Activated T-helper 17 cell treated with anti-CD3 and anti-CD28 coated beads, Interleukin-2, amount 50 U/mL, for 72 hours (primary cell): Measurements from ENCODE around the gene NOP56. TPM values are rescaled to one million over a fixed set of nuclear protein-coding genes. Genes with fewer than 3 reads are reported as not detected.

Experiments
- ATAC-seq: fragments of 150-1000 bp; cut with Tn5 transposase; replicated peaks from 2 replicates; pipeline ENCODE4 v1.10.0; 2021; ENCODE audit warnings: mild to moderate bottlenecking, moderate library complexity
- H3K27ac Mint-ChIP-seq: one replicate; pipeline ENCODE4 v1.8.0; 2022; ENCODE audit warnings: mixed read lengths
- H3K27me3 Mint-ChIP-seq: one replicate; pipeline ENCODE4 v1.8.0; 2022; ENCODE audit warnings: mixed read lengths
- H3K36me3 Mint-ChIP-seq: one replicate; pipeline ENCODE4 v1.8.0; 2022; ENCODE audit warnings: low read depth, mild to moderate bottlenecking, mixed read lengths
- H3K4me1 Mint-ChIP-seq: one replicate; pipeline ENCODE4 v1.8.0; 2022; ENCODE audit warnings: mixed read lengths
- H3K4me3 Mint-ChIP-seq: one replicate; pipeline ENCODE4 v1.8.0; 2022; ENCODE audit warnings: mild to moderate bottlenecking, mixed read lengths
- H3K9me3 Mint-ChIP-seq: one replicate; pipeline ENCODE4 v1.8.0; 2022; ENCODE audit warnings: mixed read lengths
- total RNA-seq, 2 donors: library from RNA; stranded (reverse); gene quantifications; one replicate each; pipeline ENCODE4 v1.2.3, GENCODE V29; 2022

NOP56 gene
- total RNA-seq, 2 donors from 2014 or later: 261 to 583 TPM

- Mint-ChIP-seq H3K4me1 (no peaks in the 10 kb centered on the region), H3K27me3 (peaks cover 18% of the 10 kb centered on the region), H3K4me3 (no peak overlapping the region)
Observed at GRCh38 chr20:2625062-2625461, 27.4 kb upstream of the NOP56 start.

GRCh38 chr20:2626853-2627541, 25.4 kb upstream of the NOP56 start:
- no peak overlapping the region for H3K4me3 Mint-ChIP-seq
- H3K27ac Mint-ChIP-seq: no peak overlapping the region
- H3K9me3 Mint-ChIP-seq: peaks cover 10% of the 10 kb centered on the region
- H3K4me1 Mint-ChIP-seq: no peaks in the 10 kb centered on the region
- peaks cover 24% of the 10 kb centered on the region for H3K27me3 Mint-ChIP-seq
- ATAC-seq: no peak
- no peaks in the 10 kb centered on the region for H3K36me3 Mint-ChIP-seq

More at GRCh38 chr20:2625062-2625461, 27.4 kb upstream of the NOP56 start:
- no peaks in the 10 kb centered on the region for H3K36me3 Mint-ChIP-seq
- peaks cover 4% of the 10 kb centered on the region for H3K9me3 Mint-ChIP-seq
- ATAC-seq: no peak
- no peak overlapping the region for H3K27ac Mint-ChIP-seq

- no peaks in the 10 kb centered on the region for H3K36me3 Mint-ChIP-seq
- no peak overlapping the region for H3K27ac Mint-ChIP-seq
- no peak for ATAC-seq
- H3K4me1 Mint-ChIP-seq: no peaks in the 10 kb centered on the region
- H3K27me3 Mint-ChIP-seq: peaks cover 26% of the 10 kb centered on the region
- H3K9me3 Mint-ChIP-seq: peaks cover 10% of the 10 kb centered on the region
- H3K4me3 Mint-ChIP-seq: no peak overlapping the region
Observed at GRCh38 chr20:2631228-2631627, 21.2 kb upstream of the NOP56 start.

GRCh38 chr20:2633381-2633780, 19.1 kb upstream of the NOP56 start:
- Mint-ChIP-seq H3K9me3 (peaks cover 6% of the 10 kb centered on the region), H3K4me1 (no peaks in the 10 kb centered on the region), H3K27me3 (peaks cover 19% of the 10 kb centered on the region), H3K36me3 (no peaks in the 10 kb centered on the region), H3K27ac (no peak overlapping the region), H3K4me3 (no peak overlapping the region)
- no peak for ATAC-seq

- H3K9me3 Mint-ChIP-seq: no peaks in the 10 kb centered on the region
- H3K27ac Mint-ChIP-seq: no peak overlapping the region
- H3K27me3 Mint-ChIP-seq: peaks cover 8% of the 10 kb centered on the region
- ATAC-seq: no peak
- no peak overlapping the region for H3K4me3 Mint-ChIP-seq
- no peaks in the 10 kb centered on the region for H3K36me3 Mint-ChIP-seq
- H3K4me1 Mint-ChIP-seq: no peaks in the 10 kb centered on the region
Observed at GRCh38 chr20:2637246-2637645, 15.2 kb upstream of the NOP56 start.

- ATAC-seq: no peak
- no peak overlapping the region for H3K4me3 Mint-ChIP-seq
- no peaks in the 10 kb centered on the region for H3K9me3 Mint-ChIP-seq
- no peaks in the 10 kb centered on the region for H3K27me3 Mint-ChIP-seq
- H3K27ac Mint-ChIP-seq: no peak overlapping the region
- H3K36me3 Mint-ChIP-seq: no peaks in the 10 kb centered on the region
- H3K4me1 Mint-ChIP-seq: no peaks in the 10 kb centered on the region
Observed at GRCh38 chr20:2640260-2640659, 12.2 kb upstream of the NOP56 start.

GRCh38 chr20:2640899-2641298, 11.5 kb upstream of the NOP56 start:
- Mint-ChIP-seq H3K27me3 (no peaks in the 10 kb centered on the region), H3K4me1 (no peaks in the 10 kb centered on the region), H3K9me3 (no peaks in the 10 kb centered on the region), H3K36me3 (no peaks in the 10 kb centered on the region), H3K27ac (no peak overlapping the region), H3K4me3 (no peak overlapping the region)
- ATAC-seq: no peak

- no peaks in the 10 kb centered on the region for H3K9me3 Mint-ChIP-seq
- ATAC-seq: peak; percentile 55
- H3K27me3 Mint-ChIP-seq: no peaks in the 10 kb centered on the region
- H3K4me3 Mint-ChIP-seq: no peak overlapping the region
- H3K27ac Mint-ChIP-seq: no peak overlapping the region
- H3K36me3 Mint-ChIP-seq: no peaks in the 10 kb centered on the region
- no peaks in the 10 kb centered on the region for H3K4me1 Mint-ChIP-seq
Observed at GRCh38 chr20:2643708-2644107, 8.7 kb upstream of the NOP56 start.

- H3K4me3 Mint-ChIP-seq: peak overlapping the region; percentile 81
- H3K36me3 Mint-ChIP-seq: peaks cover 60% of the 10 kb centered on the region
- peak overlapping the region; percentile 89 for H3K27ac Mint-ChIP-seq
- H3K9me3 Mint-ChIP-seq: no peaks in the 10 kb centered on the region
- no peaks in the 10 kb centered on the region for H3K27me3 Mint-ChIP-seq
- ATAC-seq: peak; percentile 57
- peaks cover 19% of the 10 kb centered on the region for H3K4me1 Mint-ChIP-seq
Observed at GRCh38 chr20:2652724-2653555, 508 bp downstream of the NOP56 start.

GRCh38 chr20:2653556-2654383, 1.3 kb downstream of the NOP56 start:
- no peak for ATAC-seq
- Mint-ChIP-seq H3K9me3 (no peaks in the 10 kb centered on the region), H3K27me3 (no peaks in the 10 kb centered on the region), H3K27ac (peak overlapping the region; percentile 89), H3K36me3 (peaks cover 69% of the 10 kb centered on the region), H3K4me3 (peak overlapping the region; percentile 81), H3K4me1 (peaks cover 23% of the 10 kb centered on the region)

- Mint-ChIP-seq H3K4me3 (peak overlapping the region; percentile 81), H3K27ac (peak overlapping the region; percentile 89), H3K36me3 (peaks cover 75% of the 10 kb centered on the region), H3K4me1 (peaks cover 28% of the 10 kb centered on the region), H3K27me3 (no peaks in the 10 kb centered on the region), H3K9me3 (no peaks in the 10 kb centered on the region)
- no peak for ATAC-seq
Observed at GRCh38 chr20:2654384-2654822, 2.0 kb downstream of the NOP56 start.

- Mint-ChIP-seq H3K4me3 (peak overlapping the region; percentile 81), H3K27ac (peak overlapping the region; percentile 89), H3K27me3 (no peaks in the 10 kb centered on the region), H3K36me3 (peaks cover 79% of the 10 kb centered on the region), H3K9me3 (no peaks in the 10 kb centered on the region), H3K4me1 (peaks cover 28% of the 10 kb centered on the region)
- no peak for ATAC-seq
Observed at GRCh38 chr20:2654831-2655230, 2.4 kb downstream of the NOP56 start.

GRCh38 chr20:2655331-2656116, 3.1 kb downstream of the NOP56 start:
- H3K36me3 Mint-ChIP-seq: peaks cover 86% of the 10 kb centered on the region
- H3K4me1 Mint-ChIP-seq: peaks cover 28% of the 10 kb centered on the region
- peak overlapping the region; percentile 81 for H3K4me3 Mint-ChIP-seq
- no peaks in the 10 kb centered on the region for H3K9me3 Mint-ChIP-seq
- no peak for ATAC-seq
- H3K27ac Mint-ChIP-seq: peak overlapping the region; percentile 89
- H3K27me3 Mint-ChIP-seq: no peaks in the 10 kb centered on the region
